Neural cell (in vitro differentiated cells): ENCODE data around the gene BCO2. TPM values are rescaled to one million over a fixed set of nuclear protein-coding genes. Genes with fewer than 3 reads are reported as not detected.

Experiments
- H2AFZ ChIP-seq: fragments of 200-600, 300-800 bp; sonication (generic), shearing (Covaris generic); 2 replicates; pipeline ENCODE4 v1.6.0; 2014; ENCODE audit warnings: low read depth, mild to moderate bottlenecking, antibody characterized with exemption, low read length, moderate library complexity
- H3F3A ChIP-seq: fragments of 200-600 bp; shearing (Covaris generic); 2 replicates; pipeline ENCODE4 v1.6.1; 2016; ENCODE audit warnings: mild to moderate bottlenecking, moderate library complexity, mixed read lengths, antibody characterized with exemption, low read length; ENCODE audit not compliant: insufficient read depth, poor library complexity, severe bottlenecking
- H3K27ac ChIP-seq: fragments of 200-600, 300-800 bp; sonication (generic), shearing (Covaris generic); 2 replicates; pipeline ENCODE4 v1.5.1; 2014; ENCODE audit warnings: mild to moderate bottlenecking, low read length, moderate library complexity
- H3K27me3 ChIP-seq: fragments of 300-800, 200-600 bp; sonication (generic), shearing (Covaris generic); 2 replicates; pipeline ENCODE4 v1.6.0; 2014; ENCODE audit warnings: mild to moderate bottlenecking, low read depth, low read length, moderate library complexity; ENCODE audit not compliant: insufficient read depth
- H3K36me3 ChIP-seq: fragments of 300-800, 200-600 bp; sonication (generic), shearing (Covaris generic); 2 replicates; pipeline ENCODE4 v1.5.1; 2014; ENCODE audit warnings: mild to moderate bottlenecking, antibody characterized with exemption, low read length, moderate library complexity; ENCODE audit not compliant: insufficient read depth
- H3K4me2 ChIP-seq: fragments of 300-800, 200-600 bp; sonication (generic), shearing (Covaris generic); 2 replicates; pipeline ENCODE4 v1.6.0; 2014; ENCODE audit warnings: mild to moderate bottlenecking, low read length
- H3K4me3 ChIP-seq: fragments of 300-800, 200-600 bp; sonication (generic), shearing (Covaris generic); 2 replicates; pipeline ENCODE4 v1.5.1; 2014; ENCODE audit warnings: mild to moderate bottlenecking, low read length, moderate library complexity
- H3K79me2 ChIP-seq: fragments of 200-600 bp; shearing (Covaris generic); replicated peaks from 2 replicates; pipeline ENCODE4 v1.6.0; 2014; ENCODE audit warnings: mild to moderate bottlenecking, low read length, moderate library complexity; ENCODE audit not compliant: insufficient read depth
- H3K9ac ChIP-seq: fragments of 300-800, 200-600 bp; sonication (generic), shearing (Covaris generic); 2 replicates; pipeline ENCODE4 v1.6.1; 2016; ENCODE audit warnings: mild to moderate bottlenecking, low read length, mixed read lengths
- H3K9me2 ChIP-seq: fragments of 200-600 bp; shearing (Covaris generic); 2 replicates; pipeline ENCODE4 v1.6.1; 2016; ENCODE audit warnings: mild to moderate bottlenecking, low read length, mixed read lengths; ENCODE audit not compliant: insufficient read depth
- H3K9me3 ChIP-seq: fragments of 200-600, 300-800 bp; sonication (generic), shearing (Covaris generic); 2 replicates; pipeline ENCODE4 v1.6.1; 2016; ENCODE audit warnings: mild to moderate bottlenecking, mixed run types, low read length, moderate library complexity, mixed read lengths
- H4K20me1 ChIP-seq: fragments of 200-600 bp; shearing (Covaris generic); 2 replicates; pipeline ENCODE4 v1.6.1; 2016; ENCODE audit warnings: mild to moderate bottlenecking, mixed run types; ENCODE audit not compliant: insufficient read depth
- EP300 ChIP-seq: fragments of 450-650 bp; conservative IDR thresholded peaks from 2 replicates; pipeline ENCODE4 v1.6.1; 2014; ENCODE audit warnings: antibody characterized with exemption, mild to moderate bottlenecking, moderate library complexity; ENCODE audit not compliant: poor library complexity, severe bottlenecking
- EZH2 ChIP-seq: fragments of 200-600, 300-800 bp; shearing (Covaris generic), sonication (generic); IDR thresholded peaks from 2 replicates; pipeline ENCODE4 v1.6.1; 2014; ENCODE audit warnings: antibody characterized with exemption, low read length, borderline replicate concordance, mild to moderate bottlenecking; ENCODE audit not compliant: insufficient read depth, poor library complexity, severe bottlenecking
- MXI1 ChIP-seq: fragments of 450-650 bp; conservative IDR thresholded peaks from 2 replicates; pipeline ENCODE4 v1.6.1; 2014; ENCODE audit warnings: antibody characterized with exemption, mild to moderate bottlenecking; ENCODE audit not compliant: poor library complexity, severe bottlenecking
- POLR2AphosphoS5 ChIP-seq: IDR thresholded peaks from 2 replicates; pipeline ENCODE4 v1.6.1; 2012
- RAD21 ChIP-seq: fragments of 450-650 bp; conservative IDR thresholded peaks from 2 replicates; pipeline ENCODE4 v1.6.1; 2014; ENCODE audit warnings: antibody characterized with exemption, mild to moderate bottlenecking, moderate library complexity
- SMC3 ChIP-seq: fragments of 450-650 bp; conservative IDR thresholded peaks from 2 replicates; pipeline ENCODE4 v1.6.1; 2014; ENCODE audit warnings: antibody characterized with exemption, mild to moderate bottlenecking, moderate library complexity; ENCODE audit not compliant: poor library complexity
- TAF1 ChIP-seq: IDR thresholded peaks from 2 replicates; pipeline ENCODE4 v1.6.1; 2012; ENCODE audit warnings: low read depth
- polyA plus RNA-seq: library from polyadenylated mRNA; depleted of rRNA; stranded (reverse); fragments of >200 nt; gene quantifications from 2 replicates; pipeline ENCODE4 v1.2.3, GENCODE V29; 2014
- TF ChIP-seq, protein P1 (sequence below): fragments of 450-650 bp; IDR thresholded peaks from 2 replicates; pipeline ENCODE4 v1.5.1; 2014; ENCODE audit warnings: antibody characterized with exemption, mild to moderate bottlenecking, moderate library complexity; ENCODE audit not compliant: poor library complexity, severe bottlenecking
- TF ChIP-seq, protein P2 (sequence below): IDR thresholded peaks from 2 replicates; pipeline ENCODE4 v1.6.1; 2012; ENCODE audit warnings: borderline replicate concordance

The BCO2 gene
- polyA plus RNA-seq, 1 donor from 2014 or later = 7.4 TPM

- Histone ChIP-seq H3K36me3 (no peaks in the 10 kb centered on the region), H3K9me3 (no peaks in the 10 kb centered on the region), H3K4me2 (no peak overlapping the region), H3K27me3 (no peaks in the 10 kb centered on the region), H3K79me2 (no peaks in the 10 kb centered on the region), H3K4me3 (no peak overlapping the region), H3F3A (no peaks in the 10 kb centered on the region), H3K9ac (no peak overlapping the region), H3K27ac (no peak overlapping the region), H2AFZ (no peak overlapping the region), H4K20me1 (no peaks in the 10 kb centered on the region), H3K9me2 (no peaks in the 10 kb centered on the region)
- TF ChIP-seq EZH2 = no peak
- TF ChIP-seq, protein P1, sequence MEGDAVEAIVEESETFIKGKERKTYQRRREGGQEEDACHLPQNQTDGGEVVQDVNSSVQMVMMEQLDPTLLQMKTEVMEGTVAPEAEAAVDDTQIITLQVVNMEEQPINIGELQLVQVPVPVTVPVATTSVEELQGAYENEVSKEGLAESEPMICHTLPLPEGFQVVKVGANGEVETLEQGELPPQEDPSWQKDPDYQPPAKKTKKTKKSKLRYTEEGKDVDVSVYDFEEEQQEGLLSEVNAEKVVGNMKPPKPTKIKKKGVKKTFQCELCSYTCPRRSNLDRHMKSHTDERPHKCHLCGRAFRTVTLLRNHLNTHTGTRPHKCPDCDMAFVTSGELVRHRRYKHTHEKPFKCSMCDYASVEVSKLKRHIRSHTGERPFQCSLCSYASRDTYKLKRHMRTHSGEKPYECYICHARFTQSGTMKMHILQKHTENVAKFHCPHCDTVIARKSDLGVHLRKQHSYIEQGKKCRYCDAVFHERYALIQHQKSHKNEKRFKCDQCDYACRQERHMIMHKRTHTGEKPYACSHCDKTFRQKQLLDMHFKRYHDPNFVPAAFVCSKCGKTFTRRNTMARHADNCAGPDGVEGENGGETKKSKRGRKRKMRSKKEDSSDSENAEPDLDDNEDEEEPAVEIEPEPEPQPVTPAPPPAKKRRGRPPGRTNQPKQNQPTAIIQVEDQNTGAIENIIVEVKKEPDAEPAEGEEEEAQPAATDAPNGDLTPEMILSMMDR = no peak
- TF ChIP-seq SMC3 = no peak
- no peak for TF ChIP-seq EP300
Observed at GRCh38 chr11:112129656-112130055, 45.7 kb upstream of the BCO2 start.

DNA sequence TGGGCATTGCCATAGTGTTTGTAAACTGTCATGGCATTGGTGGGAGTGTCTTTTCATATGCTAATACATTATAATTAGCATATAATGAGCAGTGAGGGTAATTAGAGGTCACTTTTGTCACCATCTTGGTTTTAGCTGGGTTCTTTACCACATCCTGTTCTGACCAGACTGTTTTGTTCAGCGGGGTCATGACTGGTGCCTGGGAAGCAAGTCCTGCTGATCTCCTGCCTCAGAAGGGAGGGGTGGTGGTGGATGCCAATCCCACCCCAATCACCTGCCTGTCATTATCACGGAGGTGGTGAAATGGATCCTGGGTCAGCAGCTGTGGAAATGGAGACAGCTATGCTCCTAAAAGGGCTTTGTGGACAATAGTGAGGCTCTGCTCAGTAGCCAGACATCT, 42.6 kb upstream of the BCO2 start:
- TF ChIP-seq SMC3 (no peak), EP300 (no peak)
- TF ChIP-seq, protein P1 = no peak
- H2AFZ ChIP-seq = no peak overlapping the region
- H3K27ac ChIP-seq = no peak overlapping the region
- no peaks in the 10 kb centered on the region for H3F3A ChIP-seq
- no peaks in the 10 kb centered on the region for H3K79me2 ChIP-seq
- no peak overlapping the region for H3K9ac ChIP-seq
- H3K27me3 ChIP-seq = no peaks in the 10 kb centered on the region
- H4K20me1 ChIP-seq = no peaks in the 10 kb centered on the region
- H3K4me2 ChIP-seq = no peak overlapping the region
- H3K36me3 ChIP-seq = no peaks in the 10 kb centered on the region
- H3K9me3 ChIP-seq = no peaks in the 10 kb centered on the region
- H3K4me3 ChIP-seq = no peak overlapping the region
- H3K9me2 ChIP-seq = no peaks in the 10 kb centered on the region

DNA sequence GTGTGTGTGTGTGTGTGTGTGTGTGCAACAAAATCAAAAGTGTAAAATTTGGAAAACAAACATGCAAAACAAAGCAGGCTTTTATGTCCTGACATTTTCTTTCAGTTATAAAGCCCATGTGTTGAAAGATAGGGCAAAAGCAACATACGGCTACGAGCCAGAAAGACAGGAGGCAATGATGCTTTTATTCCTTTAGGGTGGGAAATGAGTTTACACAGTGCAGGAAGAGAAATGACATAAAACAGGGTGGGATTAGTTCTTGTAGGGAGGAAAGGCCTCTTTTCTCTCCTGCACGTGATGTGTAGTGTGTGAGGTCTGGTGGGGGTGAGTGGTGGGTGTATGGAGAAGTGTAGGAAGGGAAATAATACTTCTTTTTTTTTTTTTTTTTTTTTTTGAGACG, 40.8 kb upstream of the BCO2 start:
- H3K9ac ChIP-seq = no peak overlapping the region
- no peak overlapping the region for H3K4me3 ChIP-seq
- H4K20me1 ChIP-seq = no peaks in the 10 kb centered on the region
- TF ChIP-seq, protein P2, sequence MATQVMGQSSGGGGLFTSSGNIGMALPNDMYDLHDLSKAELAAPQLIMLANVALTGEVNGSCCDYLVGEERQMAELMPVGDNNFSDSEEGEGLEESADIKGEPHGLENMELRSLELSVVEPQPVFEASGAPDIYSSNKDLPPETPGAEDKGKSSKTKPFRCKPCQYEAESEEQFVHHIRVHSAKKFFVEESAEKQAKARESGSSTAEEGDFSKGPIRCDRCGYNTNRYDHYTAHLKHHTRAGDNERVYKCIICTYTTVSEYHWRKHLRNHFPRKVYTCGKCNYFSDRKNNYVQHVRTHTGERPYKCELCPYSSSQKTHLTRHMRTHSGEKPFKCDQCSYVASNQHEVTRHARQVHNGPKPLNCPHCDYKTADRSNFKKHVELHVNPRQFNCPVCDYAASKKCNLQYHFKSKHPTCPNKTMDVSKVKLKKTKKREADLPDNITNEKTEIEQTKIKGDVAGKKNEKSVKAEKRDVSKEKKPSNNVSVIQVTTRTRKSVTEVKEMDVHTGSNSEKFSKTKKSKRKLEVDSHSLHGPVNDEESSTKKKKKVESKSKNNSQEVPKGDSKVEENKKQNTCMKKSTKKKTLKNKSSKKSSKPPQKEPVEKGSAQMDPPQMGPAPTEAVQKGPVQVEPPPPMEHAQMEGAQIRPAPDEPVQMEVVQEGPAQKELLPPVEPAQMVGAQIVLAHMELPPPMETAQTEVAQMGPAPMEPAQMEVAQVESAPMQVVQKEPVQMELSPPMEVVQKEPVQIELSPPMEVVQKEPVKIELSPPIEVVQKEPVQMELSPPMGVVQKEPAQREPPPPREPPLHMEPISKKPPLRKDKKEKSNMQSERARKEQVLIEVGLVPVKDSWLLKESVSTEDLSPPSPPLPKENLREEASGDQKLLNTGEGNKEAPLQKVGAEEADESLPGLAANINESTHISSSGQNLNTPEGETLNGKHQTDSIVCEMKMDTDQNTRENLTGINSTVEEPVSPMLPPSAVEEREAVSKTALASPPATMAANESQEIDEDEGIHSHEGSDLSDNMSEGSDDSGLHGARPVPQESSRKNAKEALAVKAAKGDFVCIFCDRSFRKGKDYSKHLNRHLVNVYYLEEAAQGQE = no peak
- TF ChIP-seq TAF1 (no peak), MXI1 (no peak), RAD21 (no peak), EP300 (no peak), EZH2 (no peak), SMC3 (no peak), POLR2AphosphoS5 (no peak)
- TF ChIP-seq, protein P1 = no peak
- H3K9me3 ChIP-seq = no peaks in the 10 kb centered on the region
- H3K27me3 ChIP-seq = no peaks in the 10 kb centered on the region
- H3K27ac ChIP-seq = no peak overlapping the region
- no peaks in the 10 kb centered on the region for H3K36me3 ChIP-seq
- H2AFZ ChIP-seq = no peak overlapping the region
- H3F3A ChIP-seq = no peaks in the 10 kb centered on the region
- H3K79me2 ChIP-seq = no peaks in the 10 kb centered on the region
- H3K4me2 ChIP-seq = no peak overlapping the region
- H3K9me2 ChIP-seq = no peaks in the 10 kb centered on the region
